CD14-positive monocyte (primary cell): ENCODE results near the gene KRTAP10-10. TPM values are rescaled to one million over a fixed set of nuclear protein-coding genes. Genes with fewer than 3 reads are reported as not detected.
"Not testable (repeated sequence)": the region's sequence is repeated elsewhere in the genome, so short reads cannot be mapped to it uniquely, and the experiment has no call there.

ENCODE experiments used
- DNase-seq, 3 donors: peaks; one replicate each; pipeline ENCODE4 v3.0.0-alpha.2; 2011 to 2022
- H2AFZ ChIP-seq: 2 replicates; pipeline ENCODE4 v1.6.0; 2012; ENCODE audit warnings: mild to moderate bottlenecking, low read depth, low read length, inconsistent platforms; ENCODE audit not compliant: insufficient read depth, poor library complexity, severe bottlenecking
- H3K27ac ChIP-seq, 2 donors: 1 replicate in 1 of 2; 2 replicates in 1 of 2; pipeline ENCODE4 v1.5.1; 2012 to 2013; ENCODE audit warnings: low read length in 2 of 2, control low read depth in 1 of 2, inconsistent platforms in 1 of 2, low read depth in 1 of 2, mild to moderate bottlenecking in 1 of 2
- H3K27me3 ChIP-seq, 2 donors: one replicate each; pipeline versions ENCODE4 v1.6.0 to v1.6.1; 2011 to 2013; ENCODE audit warnings: low read length in 2 of 2; ENCODE audit not compliant: control insufficient read depth in 2 of 2, insufficient read depth in 2 of 2
- H3K36me3 ChIP-seq, 2 donors: replicated peaks in 1 of 2; 1 replicate in 1 of 2; 2 replicates in 1 of 2; pipeline versions ENCODE4 v1.5.1 to v1.6.1; 2012 to 2013; ENCODE audit warnings: low read length in 2 of 2, control low read depth in 1 of 2, inconsistent platforms in 1 of 2, mild to moderate bottlenecking in 1 of 2; ENCODE audit not compliant: insufficient read depth in 2 of 2, control insufficient read depth in 1 of 2
- H3K4me1 ChIP-seq, 2 donors: 1 replicate in 1 of 2; 2 replicates in 1 of 2; pipeline versions ENCODE4 v1.5.1 to v1.6.1; 2012 to 2013; ENCODE audit warnings: low read length in 2 of 2, control low read depth in 1 of 2, inconsistent platforms in 1 of 2, mild to moderate bottlenecking in 1 of 2, moderate library complexity in 1 of 2; ENCODE audit not compliant: insufficient read depth in 2 of 2, control insufficient read depth in 1 of 2
- H3K4me2 ChIP-seq: replicated peaks from 2 replicates; pipeline ENCODE3; 2012; ENCODE audit warnings: low read length, moderate library complexity, mild to moderate bottlenecking; ENCODE audit not compliant: poor library complexity, severe bottlenecking; ENCODE audit errors: extremely low read depth
- H3K4me3 ChIP-seq, 3 experiments: fragments of 200-600 bp in 1 of 3; sonication (generic) in 1 of 3; replicated peaks in 1 of 3; 1 replicate in 2 of 3; 2 replicates in 1 of 3; pipeline ENCODE4 v1.5.1; 2011 to 2013; ENCODE audit warnings: low read length in 3 of 3, mild to moderate bottlenecking in 3 of 3, control low read depth in 2 of 3, low read depth in 2 of 3, inconsistent platforms in 1 of 3, moderate library complexity in 1 of 3
- H3K79me2 ChIP-seq: 2 replicates; pipeline ENCODE4 v1.6.0; 2012; ENCODE audit warnings: mild to moderate bottlenecking, control low read depth, inconsistent platforms, low read length, moderate library complexity; ENCODE audit not compliant: insufficient read depth
- H3K9ac ChIP-seq: 2 replicates; pipeline ENCODE4 v1.6.0; 2017; ENCODE audit warnings: low read length, mild to moderate bottlenecking; ENCODE audit not compliant: insufficient read depth, poor library complexity, severe bottlenecking
- H3K9me3 ChIP-seq, 2 donors: replicated peaks in 1 of 2; 1 replicate in 1 of 2; 2 replicates in 1 of 2; pipeline versions ENCODE4 v1.5.1 to v1.6.1; 2012 to 2013; ENCODE audit warnings: low read length in 2 of 2, control low read depth in 1 of 2; ENCODE audit not compliant: control insufficient read depth in 1 of 2, insufficient read depth in 1 of 2
- H4K20me1 ChIP-seq: 2 replicates; pipeline ENCODE4 v1.6.0; 2012; ENCODE audit warnings: mild to moderate bottlenecking, low read length, control low read depth, moderate library complexity; ENCODE audit not compliant: insufficient read depth
- H3K27ac Mint-ChIP-seq, 7 donors: one replicate each; pipeline ENCODE4 v1.8.0; 2020; ENCODE audit warnings: mild to moderate bottlenecking in 7 of 7, mixed read lengths in 7 of 7, moderate library complexity in 6 of 7, inconsistent platforms in 2 of 7
- H3K27me3 Mint-ChIP-seq, 3 donors: one replicate each; pipeline ENCODE4 v1.8.0; 2021 to 2022; ENCODE audit warnings: low read depth in 3 of 3, mild to moderate bottlenecking in 3 of 3, mixed read lengths in 3 of 3, moderate library complexity in 3 of 3, inconsistent platforms in 1 of 3
- H3K36me3 Mint-ChIP-seq, 2 donors: one replicate each; pipeline ENCODE4 v1.8.0; 2020; ENCODE audit warnings: mixed read lengths in 2 of 2, inconsistent platforms in 1 of 2, mild to moderate bottlenecking in 1 of 2
- H3K4me1 Mint-ChIP-seq: one replicate; pipeline ENCODE4 v1.8.0; 2020; ENCODE audit warnings: mild to moderate bottlenecking, mixed read lengths
- H3K4me3 Mint-ChIP-seq, 2 donors: one replicate each; pipeline ENCODE4 v1.8.0; 2020; ENCODE audit warnings: mild to moderate bottlenecking in 2 of 2, mixed read lengths in 2 of 2, moderate library complexity in 1 of 2
- H3K9me3 Mint-ChIP-seq, 7 donors: one replicate each; pipeline ENCODE4 v1.8.0; 2020 to 2022; ENCODE audit warnings: mixed read lengths in 7 of 7, mild to moderate bottlenecking in 6 of 7, moderate library complexity in 6 of 7, inconsistent platforms in 2 of 7
- CTCF ChIP-seq: fragments of 200-600 bp; IDR thresholded peaks from one replicate; pipeline ENCODE4 v1.8.0; 2022; ENCODE audit warnings: antibody characterized with exemption, mild to moderate bottlenecking
- WGBS: methylation state at CpG from one replicate; pipeline ENCODE4 v1.1.5; 2013; ENCODE audit warnings: missing lambda C conversion rate; ENCODE audit not compliant: insufficient coverage; 5-methylcytosine and 5-hydroxymethylcytosine counted together
- intact Hi-C, 2 donors: fragments of 100-400 bp; cut with micrococcal nuclease; formaldehyde crosslinking; loops; one replicate each; pipeline versions ENCODE4 v1.15.0 to v1.15.1; 2023
- polyA plus RNA-seq, 3 donors: library from polyadenylated mRNA; depleted of rRNA in 1 of 3; unstranded in 2 of 3; stranded (reverse) in 1 of 3; fragments of 300-500 nt in 2 of 3; fragments of >200 nt in 1 of 3; fragmentation: Illumina TruSeq in 2 of 3; gene quantifications; 1 replicate in 2 of 3; 2 replicates in 1 of 3; pipeline ENCODE4 v1.2.3, GENCODE V29; 2012 to 2021

KRTAP10-10 gene
- polyA plus RNA-seq, 3 donors, result not detected

- H3K27me3 Mint-ChIP-seq, result peaks cover 3 to 10% (median 8%) of the 10 kb centered on the region in 3 donors
- H3K27ac Mint-ChIP-seq, result no peak overlapping the region
- WGBS, result no CpG with 5 or more reads among the region's 2 CpGs
These were observed 7.7 kb downstream of the KRTAP10-10 start for GRCh38 chr21:44644878-44645277.

GRCh38 chr21:44646366-44647221 lies 9.4 kb downstream of the KRTAP10-10 start, which contains the start of gene KRTAP10-11:
KRTAP10-11 (plus strand) TSS chr21:44646414; CDS start chr21:44646459, 45 bp downstream.
- peaks cover 14 to 26% of the 10 kb centered on the region in 2 donors for H3K9me3 ChIP-seq
- intact Hi-C loops, H4K20me1 ChIP-seq, H3K4me3 Mint-ChIP-seq, H3K36me3 Mint-ChIP-seq, H3K27ac Mint-ChIP-seq, H2AFZ ChIP-seq, H3K9ac ChIP-seq, H3K27me3 ChIP-seq, H3K4me2 ChIP-seq, H3K79me2 ChIP-seq, H3K27ac ChIP-seq, H3K4me1 ChIP-seq, H3K36me3 ChIP-seq, H3K27me3 Mint-ChIP-seq, H3K4me3 ChIP-seq, DNase-seq, H3K4me1 Mint-ChIP-seq: not testable (repeated sequence)
- peaks cover 17 to 42% (median 30%) of the 10 kb centered on the region in 7 donors for H3K9me3 Mint-ChIP-seq
- WGBS, result 84% methylated on average over 17 of the region's 21 CpGs

More at GRCh38 chr21:44644878-44645277, 7.7 kb downstream of the KRTAP10-10 start:
- intact Hi-C loops, result no loop called here
- Histone ChIP-seq H3K79me2 (no peaks in the 10 kb centered on the region), H3K27ac (no peak overlapping the region), H3K4me3 (no peak overlapping the region), H3K36me3 (no peaks in the 10 kb centered on the region), H3K4me2 (no peak overlapping the region), H2AFZ (no peak overlapping the region), H3K9ac (no peak overlapping the region), H3K9me3 (peaks cover 29 to 34% of the 10 kb centered on the region in 2 donors), H3K4me1 (no peaks in the 10 kb centered on the region), H4K20me1 (no peaks in the 10 kb centered on the region), H3K27me3 (no peaks in the 10 kb centered on the region)
- H3K4me1 Mint-ChIP-seq, result no peaks in the 10 kb centered on the region
- peaks cover 19 to 48% (median 43%) of the 10 kb centered on the region in 7 donors for H3K9me3 Mint-ChIP-seq
- no peaks in the 10 kb centered on the region for H3K36me3 Mint-ChIP-seq
- no peak for DNase-seq
- TF ChIP-seq CTCF, result no peak
- H3K4me3 Mint-ChIP-seq, result no peak overlapping the region
